ENCODE results near the gene WIPF1.

DNA sequence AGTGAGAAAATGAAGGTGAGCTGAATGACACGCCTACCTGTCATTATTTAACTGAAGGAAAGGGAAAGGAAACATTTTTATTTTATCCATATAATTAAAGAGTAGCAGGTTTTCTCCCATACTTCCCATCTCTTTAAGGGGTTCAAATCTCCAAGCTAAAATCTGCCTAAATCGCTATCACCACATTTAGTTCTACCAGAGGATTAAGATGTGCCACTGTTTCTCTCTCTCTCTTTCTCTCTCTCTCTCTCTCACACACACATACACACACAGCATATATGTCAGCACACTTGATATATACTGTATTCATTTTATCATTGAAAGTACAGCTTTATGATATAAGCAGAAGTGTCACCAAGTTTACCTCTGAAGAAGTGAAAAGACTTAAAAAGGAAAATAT is 3.1 kb downstream of the WIPF1 start:
- TF ChIP-seq, protein P1, sequence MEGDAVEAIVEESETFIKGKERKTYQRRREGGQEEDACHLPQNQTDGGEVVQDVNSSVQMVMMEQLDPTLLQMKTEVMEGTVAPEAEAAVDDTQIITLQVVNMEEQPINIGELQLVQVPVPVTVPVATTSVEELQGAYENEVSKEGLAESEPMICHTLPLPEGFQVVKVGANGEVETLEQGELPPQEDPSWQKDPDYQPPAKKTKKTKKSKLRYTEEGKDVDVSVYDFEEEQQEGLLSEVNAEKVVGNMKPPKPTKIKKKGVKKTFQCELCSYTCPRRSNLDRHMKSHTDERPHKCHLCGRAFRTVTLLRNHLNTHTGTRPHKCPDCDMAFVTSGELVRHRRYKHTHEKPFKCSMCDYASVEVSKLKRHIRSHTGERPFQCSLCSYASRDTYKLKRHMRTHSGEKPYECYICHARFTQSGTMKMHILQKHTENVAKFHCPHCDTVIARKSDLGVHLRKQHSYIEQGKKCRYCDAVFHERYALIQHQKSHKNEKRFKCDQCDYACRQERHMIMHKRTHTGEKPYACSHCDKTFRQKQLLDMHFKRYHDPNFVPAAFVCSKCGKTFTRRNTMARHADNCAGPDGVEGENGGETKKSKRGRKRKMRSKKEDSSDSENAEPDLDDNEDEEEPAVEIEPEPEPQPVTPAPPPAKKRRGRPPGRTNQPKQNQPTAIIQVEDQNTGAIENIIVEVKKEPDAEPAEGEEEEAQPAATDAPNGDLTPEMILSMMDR (IDR thresholded peaks at IDR 0.05; ENCODE audit: borderline replicate concordance, extremely low read depth, low read length, poor library complexity, severe bottlenecking) = no peak
- TF ChIP-seq EZH2 (IDR thresholded peaks at IDR 0.05; ENCODE audit: borderline replicate concordance, low read depth, low read length, severe bottlenecking) = no peak
